NCI-H748 treated with DMSO at 0.1 percent for 48 hours (cell line): Measurements from ENCODE around the gene LRMDA.
"Not testable (repeated sequence)": the region's sequence is repeated elsewhere in the genome, so short reads cannot be mapped to it uniquely, and the experiment has no call there.

ENCODE experiments used
- DNase-seq: peaks from one replicate; lab custom pipeline; 2025; lab: John Stamatoyannopoulos, UW

The LRMDA gene

DNA sequence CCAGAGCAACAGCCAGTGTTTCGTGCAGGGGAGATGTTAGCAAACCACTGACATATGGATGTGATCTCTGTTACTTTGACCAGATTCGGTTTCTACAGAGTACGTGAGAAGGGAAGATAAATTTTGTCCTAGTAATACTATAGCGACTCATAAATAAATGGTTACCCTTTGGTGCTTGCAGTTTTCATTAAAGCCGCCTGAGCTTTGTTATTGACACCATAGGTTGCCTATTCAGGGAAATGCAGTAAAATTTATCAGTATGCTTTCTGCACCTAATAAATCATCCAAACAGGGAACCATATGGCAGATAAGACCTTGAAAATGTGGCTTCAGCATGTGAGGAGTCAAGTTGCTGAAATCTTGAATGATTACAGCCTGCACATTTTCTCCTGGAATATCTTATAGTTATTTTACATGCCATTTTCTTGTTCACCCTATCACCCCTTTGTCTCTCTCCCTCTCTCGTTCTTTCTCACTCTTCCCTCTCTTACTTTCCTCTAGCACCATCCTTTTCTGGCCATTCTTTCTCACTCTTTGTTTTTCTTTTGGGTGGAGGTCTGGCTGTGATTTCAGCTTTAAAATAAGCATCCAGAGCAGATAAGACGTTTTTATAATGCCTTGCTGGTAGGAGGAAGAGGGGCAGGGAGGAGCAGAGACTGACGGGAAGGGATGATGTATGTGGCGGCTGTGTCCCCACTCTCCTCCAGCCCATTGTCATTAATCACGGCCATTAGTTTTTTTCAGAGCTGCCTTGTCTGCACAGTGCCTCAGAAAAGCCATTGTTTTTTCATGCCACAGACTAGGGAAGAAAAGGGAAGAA is 182.5 kb downstream of the LRMDA start:
- DNase-seq: no peak

GRCh38 chr10:75616076-75616475 is 184.7 kb downstream of the LRMDA start:
- no peak for DNase-seq

GRCh38 chr10:75616874-75617478 is 185.6 kb downstream of the LRMDA start:
- DNase-seq: no peak

DNA sequence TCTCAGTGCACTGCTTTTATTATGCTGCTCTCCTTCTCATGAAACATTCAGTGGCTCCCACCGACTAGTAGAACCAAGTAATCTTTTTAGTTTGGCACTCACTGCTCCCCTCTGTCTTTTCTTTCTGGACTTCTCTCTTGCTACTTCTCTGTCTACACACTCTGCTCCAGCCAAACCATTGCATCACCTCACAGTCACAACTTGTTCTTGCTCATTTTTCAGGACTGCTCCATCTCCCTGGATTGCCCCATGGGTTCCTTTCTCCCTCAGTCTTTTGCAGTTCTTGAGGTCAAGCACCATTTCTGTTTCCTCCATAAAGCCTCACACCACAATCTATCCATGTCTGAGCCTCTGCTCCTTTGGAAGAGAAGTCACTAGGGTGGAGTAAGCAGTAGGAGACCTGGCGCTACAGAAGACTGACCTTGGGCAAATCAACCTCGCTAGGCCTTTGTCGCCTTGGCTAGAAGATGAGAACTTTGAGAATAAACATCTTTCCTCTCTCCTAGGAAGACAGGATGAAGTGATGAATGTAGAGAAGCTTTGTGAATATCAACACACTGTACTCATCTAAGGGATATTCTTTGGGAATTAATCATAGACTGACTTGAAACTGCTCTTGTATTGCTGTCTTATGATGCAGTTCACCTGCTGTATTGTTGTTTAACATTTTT is 186.2 kb downstream of the LRMDA start:
- no peak for DNase-seq

- DNase-seq: no peak
These were observed 188.2 kb downstream of the LRMDA start for GRCh38 chr10:75619635-75620034.

DNA sequence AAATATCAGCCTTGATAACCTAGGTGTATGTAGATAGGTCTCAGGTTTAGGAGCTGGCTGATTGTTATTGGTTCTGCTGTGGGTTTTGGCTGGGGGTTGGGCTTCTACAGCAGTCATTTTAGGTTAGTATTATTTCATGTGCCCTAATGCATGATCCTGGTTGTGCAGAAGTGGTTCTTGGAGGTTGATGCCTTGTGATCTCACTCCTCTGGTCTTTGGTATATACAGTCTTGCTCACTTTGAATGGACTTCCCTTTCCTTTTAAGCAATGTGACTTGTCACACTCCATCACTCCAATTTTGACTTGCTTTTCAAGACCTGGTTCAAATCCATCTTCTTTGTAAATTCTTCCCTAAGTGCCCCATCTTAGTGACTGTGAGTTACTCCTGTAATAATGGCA is 188.9 kb downstream of the LRMDA start:
- no peak for DNase-seq

DNA sequence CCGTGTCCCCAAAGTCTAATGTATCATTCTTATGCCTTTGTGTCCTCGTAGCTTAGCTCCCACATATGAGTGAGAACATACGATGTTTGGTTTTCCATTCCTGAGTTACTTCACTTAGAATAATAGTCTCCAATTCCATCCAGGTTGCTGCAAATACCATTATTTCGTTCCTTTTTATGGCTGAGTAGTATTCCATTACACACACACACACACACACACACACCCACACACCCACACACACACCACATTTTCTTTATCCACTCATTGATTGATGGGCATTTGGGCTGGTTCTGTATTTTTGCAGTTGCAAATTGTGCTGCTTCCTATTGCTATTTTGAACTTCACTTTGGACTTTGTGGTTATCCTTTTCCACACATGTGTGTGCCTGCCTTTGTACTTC is 189.6 kb downstream of the LRMDA start:
- DNase-seq: not testable (repeated sequence)

GRCh38 chr10:75622503-75622902 is 191.1 kb downstream of the LRMDA start:
- DNase-seq: no peak

- DNase-seq: no peak
These were observed 192.1 kb downstream of the LRMDA start for GRCh38 chr10:75623310-75624093.

- no peak for DNase-seq
These were observed 193.2 kb downstream of the LRMDA start for GRCh38 chr10:75624638-75625037.

- DNase-seq: no peak
These were observed 199.3 kb downstream of the LRMDA start for GRCh38 chr10:75630746-75631145.

GRCh38 chr10:75632805-75633462 is 201.5 kb downstream of the LRMDA start:
- no peak for DNase-seq

DNA sequence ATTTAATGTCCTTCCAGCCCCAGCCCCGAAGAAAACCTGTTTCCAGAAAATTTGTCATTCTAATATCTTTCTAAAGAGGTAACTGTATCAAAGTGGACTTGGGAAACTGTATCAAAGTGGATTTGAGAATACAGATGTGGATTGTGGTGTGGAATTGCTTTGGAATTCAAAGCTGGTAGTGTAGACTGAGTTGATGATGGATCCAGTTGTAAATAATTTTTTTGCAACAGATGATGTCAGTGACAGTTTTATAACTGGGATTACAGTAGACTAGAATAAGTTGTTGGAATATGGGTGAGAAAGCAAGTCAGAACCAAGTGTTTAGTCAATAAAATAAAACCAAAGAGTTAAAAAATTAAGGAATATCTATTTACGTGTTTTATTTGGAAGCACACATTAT is 202.1 kb downstream of the LRMDA start:
- no peak for DNase-seq

- no peak for DNase-seq
These were observed 203.5 kb downstream of the LRMDA start for GRCh38 chr10:75634947-75635346.

GRCh38 chr10:75638752-75639151 is 207.3 kb downstream of the LRMDA start:
- no peak for DNase-seq

DNA sequence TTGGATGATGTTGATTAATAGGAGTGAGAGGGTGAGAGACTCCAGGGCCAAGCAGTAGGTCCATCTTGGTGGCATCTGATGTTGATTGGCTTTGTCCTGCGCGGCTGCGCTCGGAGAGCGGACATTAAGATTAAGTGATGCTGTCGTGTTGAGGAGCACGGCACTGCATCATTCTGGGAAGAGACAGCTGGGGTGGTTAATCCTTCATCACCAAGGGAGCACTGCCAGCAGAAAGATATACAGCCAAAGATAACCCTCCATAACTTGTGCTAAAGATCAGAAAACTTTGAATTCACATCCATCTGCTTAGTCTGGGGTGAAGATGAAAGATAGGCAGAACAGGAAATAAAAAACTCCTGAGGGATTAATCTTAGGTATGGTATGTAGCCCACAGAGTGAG is 208.3 kb downstream of the LRMDA start:
- DNase-seq: no peak

DNA sequence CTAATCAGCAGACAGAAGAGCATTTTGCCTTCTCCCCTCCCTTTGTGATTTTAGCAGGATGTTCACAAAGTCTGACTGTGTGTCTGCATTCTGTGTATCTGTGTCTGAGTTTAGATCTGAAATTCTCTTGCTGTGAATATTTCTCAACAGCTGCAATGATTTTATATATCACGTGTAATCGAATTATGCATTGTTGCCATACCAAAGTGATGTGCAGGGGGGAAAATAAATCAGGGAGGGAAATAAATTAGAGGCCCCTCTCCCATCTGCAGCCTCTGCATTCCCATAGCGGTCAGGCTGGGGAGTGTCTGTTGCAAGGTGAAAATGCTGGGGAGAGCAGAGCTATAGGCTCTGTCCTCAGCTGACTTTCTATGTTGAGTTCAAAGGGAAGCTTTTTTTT is 209.0 kb downstream of the LRMDA start:
- DNase-seq: no peak

GRCh38 chr10:75640803-75641202 is 209.4 kb downstream of the LRMDA start:
- no peak for DNase-seq

- no peak for DNase-seq
These were observed 212.0 kb downstream of the LRMDA start for GRCh38 chr10:75643405-75643804.

DNA sequence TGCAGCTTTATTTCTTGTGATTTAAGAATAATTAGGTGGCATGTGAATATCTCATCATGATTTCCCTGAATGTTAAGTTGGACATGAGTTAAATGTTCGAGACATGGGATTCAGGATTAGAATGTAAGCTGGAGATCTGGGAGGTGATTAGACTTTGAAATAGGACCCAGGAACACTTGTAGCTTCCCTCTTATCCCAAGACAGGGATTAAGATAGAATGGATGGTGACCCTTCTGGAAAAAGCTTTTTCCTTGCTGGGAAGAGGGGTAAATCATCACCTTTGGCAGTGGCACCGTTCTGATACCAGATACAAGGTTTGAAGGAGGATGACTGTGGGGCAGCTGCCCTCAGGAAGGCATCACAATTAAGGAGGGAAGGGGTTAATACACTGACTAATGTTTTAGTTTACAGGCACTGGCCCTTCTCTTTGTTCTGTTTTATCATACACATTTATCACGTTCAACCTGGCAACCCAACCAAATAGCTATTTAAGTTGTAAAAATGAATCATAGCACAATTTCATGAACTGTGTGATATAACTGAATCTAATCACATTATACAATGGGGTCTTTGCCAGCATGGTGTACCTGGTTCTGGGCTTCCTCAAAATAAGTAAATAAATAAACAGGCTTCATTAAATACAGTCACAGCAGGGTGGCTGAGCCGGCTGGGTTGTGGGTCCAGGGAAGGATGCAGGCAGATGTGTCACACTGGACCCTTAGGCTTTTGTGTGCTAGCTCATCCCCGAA is 212.7 kb downstream of the LRMDA start:
- DNase-seq: no peak

DNA sequence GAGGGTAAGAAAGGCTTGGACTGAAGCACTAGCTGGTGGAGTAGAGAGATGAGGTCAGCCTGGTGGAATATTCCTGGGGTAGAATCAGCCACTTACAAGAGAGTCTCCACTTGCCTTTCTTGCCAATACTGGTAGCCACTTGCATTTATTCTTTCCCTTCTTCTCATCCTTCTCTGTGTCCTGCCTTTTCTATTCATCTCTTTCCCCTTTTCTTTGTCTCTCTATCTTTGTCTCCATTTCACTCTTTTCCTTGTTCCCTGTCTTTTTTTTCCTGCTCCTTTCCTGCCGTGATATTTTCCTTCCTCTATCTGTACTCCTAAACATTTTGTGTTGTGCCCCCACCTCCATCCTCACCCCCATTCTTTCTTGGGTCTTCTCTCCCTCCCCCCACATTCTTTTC is 214.3 kb downstream of the LRMDA start:
- DNase-seq: no peak
